Tongue (tissue), 2 donors: Measurements from ENCODE around the gene FLACC1. TPM values are rescaled to one million over a fixed set of nuclear protein-coding genes. Genes with fewer than 3 reads are reported as not detected.
"Not testable (repeated sequence)": the region's sequence is repeated elsewhere in the genome, so short reads cannot be mapped to it uniquely, and the experiment has no call there.

Source experiments
- DNase-seq: peaks from one replicate; pipeline ENCODE4 v3.0.0-alpha.2; 2015
- total RNA-seq: library from RNA; depleted of rRNA; stranded (reverse); fragments of >200 nt; gene quantifications from one replicate; pipeline ENCODE4 v1.2.3, GENCODE V29; 2014

Gene FLACC1
- total RNA-seq, 1 donor from 2014 or later: 0.72 TPM

DNA sequence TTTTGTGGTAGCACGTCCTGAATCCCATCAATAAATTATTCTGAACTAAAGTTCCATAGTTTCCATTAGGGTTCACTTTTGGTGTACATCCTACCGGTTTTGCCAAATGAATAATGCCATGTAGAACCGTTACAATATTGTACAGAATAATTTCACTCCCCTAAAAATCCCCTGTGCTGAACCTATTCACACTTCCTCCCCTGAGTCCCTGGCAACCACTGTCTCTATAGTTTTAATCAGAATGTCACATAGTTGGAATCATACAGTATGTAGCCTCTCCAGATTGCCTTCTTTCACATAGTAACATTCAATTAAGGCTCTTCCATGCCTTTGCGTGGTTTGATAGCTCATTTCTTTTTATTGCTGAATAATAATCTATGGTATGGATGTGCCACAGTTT is 106.4 kb downstream of the FLACC1 start:
- no peak for DNase-seq

DNA sequence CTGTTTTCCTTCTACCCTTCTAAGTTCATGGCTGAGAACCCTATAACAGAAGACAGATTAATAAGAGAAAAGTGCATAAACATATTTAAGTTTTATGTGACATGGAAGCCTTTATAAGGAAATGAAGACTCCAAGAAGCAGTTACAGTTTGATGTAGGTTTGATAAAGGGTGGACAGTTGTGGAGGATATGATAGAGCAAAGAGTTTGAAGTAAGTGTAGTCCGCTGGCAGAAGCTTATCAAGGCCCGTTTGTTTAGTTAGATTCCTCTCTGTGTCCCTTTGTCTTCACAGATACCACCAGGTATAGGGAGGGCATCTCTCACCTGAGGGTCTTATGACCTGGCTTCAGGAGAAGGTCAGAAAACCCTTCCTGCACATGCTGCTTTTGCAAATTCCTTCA is 107.3 kb downstream of the FLACC1 start:
- no peak for DNase-seq

DNA sequence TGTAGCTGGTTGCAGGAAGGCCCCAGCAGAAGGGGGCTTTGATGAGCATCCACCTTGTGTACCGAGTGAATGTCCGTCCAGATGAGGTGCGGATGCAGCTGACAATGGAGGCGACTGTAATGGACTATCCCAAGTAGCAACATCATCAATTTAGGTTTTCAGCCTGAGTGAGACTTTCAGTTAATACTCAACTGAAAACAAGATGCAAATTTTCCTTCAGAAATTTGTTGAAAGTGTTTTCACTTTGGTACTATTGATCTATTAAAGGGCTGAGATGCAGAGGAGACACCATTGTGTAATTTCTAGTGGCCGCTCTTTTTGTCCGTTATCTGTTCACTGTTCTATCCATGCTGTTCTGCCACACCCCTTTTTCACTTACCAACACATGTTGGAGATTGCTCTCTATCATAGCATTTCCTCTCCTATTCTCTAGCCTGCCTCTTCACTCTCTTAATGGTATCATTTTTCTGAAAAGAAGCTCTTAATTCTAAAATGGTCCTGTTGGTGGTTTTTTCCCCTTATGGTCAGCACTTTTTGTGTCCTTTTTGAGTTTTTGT is 108.8 kb downstream of the FLACC1 start:
- DNase-seq: no peak

DNA sequence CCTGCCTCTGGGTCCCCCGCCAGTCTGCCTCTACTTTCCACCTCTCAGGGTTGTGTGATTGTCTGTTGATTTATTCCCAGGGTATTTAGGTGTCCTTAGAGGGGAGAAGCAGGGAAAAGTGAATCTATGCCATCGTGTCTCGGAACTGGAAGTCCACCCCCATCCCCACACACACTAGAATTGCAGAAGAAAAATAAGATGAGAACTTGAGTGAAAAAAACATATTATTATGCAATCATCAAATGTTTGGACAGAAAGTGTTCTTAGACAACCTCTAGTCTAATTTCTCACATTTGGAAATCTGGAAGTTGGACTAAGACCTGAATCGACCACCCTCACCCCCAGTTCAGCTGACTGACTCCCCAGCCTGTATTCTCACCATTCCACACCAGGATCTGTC is 110.9 kb downstream of the FLACC1 start:
- DNase-seq: no peak

DNA sequence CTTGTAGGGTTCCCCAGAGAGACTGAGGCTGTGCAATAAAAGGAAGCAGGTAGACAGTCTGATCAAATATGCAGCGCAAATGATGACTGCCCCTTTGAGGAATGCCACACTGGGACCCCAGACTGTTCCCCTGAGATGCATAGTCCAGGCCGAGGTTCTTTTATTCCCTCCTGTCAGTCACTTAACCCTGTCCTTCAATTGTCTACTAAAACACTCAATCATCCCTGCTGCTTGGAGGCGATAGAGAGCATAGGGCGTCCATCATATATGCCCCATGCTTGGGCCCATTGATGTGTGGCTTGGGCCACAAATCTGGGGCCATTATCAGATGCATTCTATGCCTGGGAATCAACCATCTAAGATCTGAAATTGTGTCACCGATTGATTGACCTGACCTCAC is 112.3 kb downstream of the FLACC1 start:
- no peak for DNase-seq

DNA sequence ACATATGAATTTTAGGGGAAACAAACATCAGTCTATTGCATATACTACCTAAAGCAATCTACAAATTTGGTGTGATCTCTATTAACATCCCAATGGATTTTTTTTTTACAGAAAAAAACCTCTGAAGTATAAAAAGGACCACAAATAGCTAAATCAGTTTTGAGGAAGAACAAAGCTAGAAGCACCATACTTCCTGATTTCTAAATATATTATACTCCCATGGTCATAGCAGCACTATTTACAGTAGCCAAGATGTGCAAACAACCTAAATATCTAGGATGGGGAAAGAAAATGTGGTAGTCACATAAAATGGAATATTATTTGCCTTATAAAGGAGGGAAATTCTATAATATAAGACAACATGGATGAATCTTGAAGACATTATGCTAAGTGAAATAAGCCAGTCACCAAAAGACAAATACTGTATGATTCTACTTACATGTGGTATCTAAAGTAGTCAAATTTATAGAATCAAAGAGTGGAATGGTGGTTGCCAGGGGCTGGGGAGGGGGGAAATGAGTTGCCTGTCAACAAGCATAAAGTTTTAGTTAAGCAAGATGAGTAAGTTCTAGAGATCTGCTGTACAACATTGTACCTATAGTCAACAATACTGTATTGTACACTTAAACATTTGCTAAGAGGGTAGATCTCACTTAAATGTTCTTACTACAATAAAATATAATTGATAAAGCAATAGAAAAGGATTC is 114.4 kb downstream of the FLACC1 start:
- DNase-seq: no peak

DNA sequence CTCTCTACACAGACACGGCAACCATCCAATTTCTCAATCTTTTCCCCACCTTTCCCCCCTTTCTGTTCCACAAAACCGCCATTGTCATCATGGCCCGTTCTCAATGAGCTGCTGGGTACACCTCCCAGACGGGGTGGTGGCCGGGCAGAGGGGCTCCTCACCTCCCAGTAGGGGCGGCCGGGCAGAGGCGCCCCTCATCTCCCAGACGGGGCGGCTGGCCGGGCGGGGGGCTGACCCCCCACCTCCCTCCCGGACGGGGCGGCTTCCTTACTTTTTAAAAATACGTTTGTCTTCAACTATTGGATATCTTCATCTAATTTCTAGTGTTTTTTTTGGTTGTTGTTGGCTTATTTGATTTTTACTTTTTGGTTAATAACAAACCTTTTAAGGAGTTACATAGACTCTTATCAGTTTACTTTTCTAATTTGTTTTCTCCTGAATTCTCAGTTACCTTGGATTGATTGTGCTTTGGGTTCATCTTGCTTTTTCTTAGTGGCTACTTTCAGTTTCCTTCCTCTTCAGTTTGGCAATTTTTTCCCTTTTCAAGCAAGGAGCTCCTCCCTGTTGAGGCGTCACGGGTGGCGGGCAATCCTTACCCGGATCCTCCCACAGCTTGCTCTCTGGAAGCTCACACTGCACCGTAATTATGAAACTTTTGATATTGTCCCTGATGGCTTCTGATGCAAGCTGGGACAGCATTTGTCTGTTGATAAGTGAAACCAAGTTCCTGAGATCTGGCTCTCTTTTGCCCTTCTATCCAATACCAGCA is 117.8 kb downstream of the FLACC1 start:
- DNase-seq: not testable (repeated sequence)

Other genes with a start within 250 kb of the FLACC1 start
- gene CFLAR, start 241.2 kb downstream of the FLACC1 start, total RNA-seq: 120 TPM
- gene CASP10, start 174.2 kb downstream of the FLACC1 start, total RNA-seq: 10.8 TPM
- gene CASP8, start 96.8 kb downstream of the FLACC1 start, total RNA-seq: 8.3 TPM
- 44.0 TPM for gene TRAK2, start 94.1 kb upstream of the FLACC1 start, total RNA-seq
- 25.1 TPM for gene STRADB, start 94.4 kb upstream of the FLACC1 start, total RNA-seq